Adrenal gland (tissue), 5 donors: Measurements from ENCODE around the gene HNRNPC.

Experiments used
- CTCF ChIP-seq, 6 experiments: fragments of 450-650 bp in 4 of 6; fragments of 200-600 bp in 2 of 6; sonication (generic) in 1 of 6; IDR thresholded peaks; 1 replicate in 5 of 6; 2 replicates in 1 of 6; pipeline versions ENCODE4 v1.5.1 to v1.8.0; 2016 to 2021; ENCODE audit warnings: antibody characterized with exemption in 6 of 6, mild to moderate bottlenecking in 2 of 6, moderate library complexity in 1 of 6
- POLR2A ChIP-seq, 2 donors: fragments of 450-650 bp; IDR thresholded peaks; one replicate each; pipeline ENCODE4 v1.6.1; 2017; ENCODE audit warnings: antibody characterized with exemption in 2 of 2, mild to moderate bottlenecking in 2 of 2, moderate library complexity in 1 of 2
- donor health status: DM: no; HTN: no; CAD: no.

GRCh38 chr14:21160061-21160610 is 109.1 kb downstream of the HNRNPC start:
- TF ChIP-seq CTCF (IDR thresholded peaks at IDR 0.05) = no peak
- no peak for TF ChIP-seq POLR2A (IDR thresholded peaks at IDR 0.05)
